IPS-18c (cell line): ENCODE measurements around the gene FNDC3B.

Experiments
- H3K4me3 ChIP-seq: 2 replicates; pipeline ENCODE4 v1.7.0; 2013; ENCODE audit warnings: low read depth, mild to moderate bottlenecking, low read length, moderate library complexity; ENCODE audit not compliant: insufficient read depth
- H3K9me3 ChIP-seq: one replicate; pipeline ENCODE4 v1.6.1; 2013; ENCODE audit warnings: mild to moderate bottlenecking, low read length, moderate library complexity; ENCODE audit not compliant: control insufficient read depth, insufficient read depth

The FNDC3B gene

DNA sequence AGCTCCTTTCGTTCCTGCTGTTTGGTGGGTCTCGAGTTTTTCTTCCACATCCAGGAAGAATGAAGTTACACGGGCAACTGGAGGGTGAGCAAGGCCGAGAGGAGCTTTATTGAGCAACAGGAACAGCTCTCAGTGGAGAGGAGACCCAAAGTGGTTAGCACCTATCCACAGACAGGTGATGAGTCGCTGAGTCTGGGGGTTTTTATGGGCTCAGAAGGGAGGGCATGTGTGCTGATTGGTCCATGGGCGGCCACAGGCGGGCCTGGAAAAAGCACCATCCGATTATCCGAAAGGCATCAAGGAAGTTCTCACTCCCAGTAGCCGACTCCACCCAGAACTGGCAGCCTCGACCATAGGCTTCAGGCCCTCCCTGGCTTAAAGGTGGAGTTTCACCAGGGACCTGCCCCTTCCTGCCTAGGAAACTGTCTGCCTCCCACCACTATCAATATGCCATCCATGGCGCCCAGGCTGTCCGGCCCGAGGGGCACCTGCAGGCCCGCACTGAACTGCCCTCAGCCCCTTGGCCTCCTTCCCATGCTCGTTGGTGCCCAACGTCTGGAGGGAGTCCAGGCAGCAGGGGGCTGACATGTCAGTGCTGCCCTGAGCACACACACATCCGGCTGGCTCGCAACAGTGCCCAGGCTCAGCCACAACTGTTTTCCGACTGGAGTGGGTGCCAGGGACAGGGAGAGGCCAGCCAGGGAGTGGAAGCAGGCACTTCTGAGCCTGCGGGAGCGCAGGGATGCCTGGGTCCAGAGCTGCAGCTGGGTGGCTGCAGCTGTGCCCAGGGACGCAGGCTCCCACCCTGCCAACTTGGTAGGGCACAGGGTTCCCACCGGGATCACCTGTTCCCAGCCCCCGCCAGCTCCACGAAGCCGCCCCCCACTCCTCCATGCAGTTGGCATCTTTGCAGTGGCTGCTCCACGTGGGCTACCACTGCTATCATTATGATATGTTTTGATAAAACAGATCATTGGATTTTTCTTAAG is 170.2 kb downstream of the FNDC3B start:
- Histone ChIP-seq H3K4me3 (no peak overlapping the region), H3K9me3 (no peaks in the 10 kb centered on the region)

GRCh38 chr3:172210355-172210754 is 171.0 kb downstream of the FNDC3B start:
- no peaks in the 10 kb centered on the region for H3K9me3 ChIP-seq
- H3K4me3 ChIP-seq, result no peak overlapping the region

GRCh38 chr3:172211123-172211522 is 171.7 kb downstream of the FNDC3B start:
- Histone ChIP-seq H3K9me3 (no peaks in the 10 kb centered on the region), H3K4me3 (no peak overlapping the region)

- Histone ChIP-seq H3K4me3 (no peak overlapping the region), H3K9me3 (no peaks in the 10 kb centered on the region)
These were observed 173.8 kb downstream of the FNDC3B start for GRCh38 chr3:172213200-172213599.

DNA sequence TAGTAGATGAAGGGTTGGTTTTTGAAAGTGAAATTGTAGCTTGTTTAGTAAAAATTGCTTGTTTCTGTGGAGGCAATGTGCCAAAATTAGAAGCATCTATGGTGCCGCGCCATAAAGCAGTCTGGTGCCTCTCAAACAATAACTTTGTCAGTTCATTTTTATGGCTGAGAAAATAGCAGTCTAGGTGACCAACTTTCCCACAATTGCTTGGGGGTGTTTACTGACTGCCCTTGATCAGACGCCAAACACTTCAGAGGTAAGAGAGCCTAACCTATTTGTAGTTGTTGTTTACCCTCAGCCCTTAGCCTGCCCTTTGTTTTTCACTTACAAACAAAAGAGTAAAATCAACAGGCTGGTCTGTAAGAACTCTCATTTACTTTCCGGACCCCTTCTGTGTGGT is 174.5 kb downstream of the FNDC3B start:
- H3K9me3 ChIP-seq, result no peaks in the 10 kb centered on the region
- no peak overlapping the region for H3K4me3 ChIP-seq

GRCh38 chr3:172216267-172216666 is 176.9 kb downstream of the FNDC3B start:
- H3K9me3 ChIP-seq, result no peaks in the 10 kb centered on the region

GRCh38 chr3:172216911-172217310 is 177.5 kb downstream of the FNDC3B start:
- Histone ChIP-seq H3K9me3 (no peaks in the 10 kb centered on the region), H3K4me3 (no peak overlapping the region)

More at GRCh38 chr3:172216267-172216666, 176.9 kb downstream of the FNDC3B start:
- H3K4me3 ChIP-seq, result no peak overlapping the region

- no peaks in the 10 kb centered on the region for H3K9me3 ChIP-seq
- no peak overlapping the region for H3K4me3 ChIP-seq
These were observed 178.5 kb downstream of the FNDC3B start for GRCh38 chr3:172217877-172218276.

- Histone ChIP-seq H3K4me3 (no peak overlapping the region), H3K9me3 (no peaks in the 10 kb centered on the region)
These were observed 179.3 kb downstream of the FNDC3B start for GRCh38 chr3:172218350-172219323.

- H3K9me3 ChIP-seq, result no peaks in the 10 kb centered on the region
These were observed 180.4 kb downstream of the FNDC3B start for GRCh38 chr3:172219750-172220149.

DNA sequence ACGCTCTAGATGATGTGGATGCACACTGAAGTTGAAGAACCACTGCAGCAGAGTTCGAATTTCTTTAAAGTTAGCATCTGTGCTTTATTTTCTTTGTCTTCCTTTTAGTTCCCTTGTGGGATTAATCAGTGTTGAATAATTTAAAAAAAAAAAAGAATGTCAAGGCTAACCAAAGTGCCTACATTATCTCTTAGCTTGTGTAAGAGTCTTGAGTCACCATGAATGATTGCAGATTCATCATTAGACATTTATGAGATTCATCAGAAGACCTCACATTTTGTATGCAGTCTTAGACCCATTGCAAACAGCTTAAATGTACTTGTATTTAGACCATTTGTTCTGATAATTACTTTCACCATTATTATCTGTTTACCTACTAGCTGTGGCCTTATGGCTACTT is 182.2 kb downstream of the FNDC3B start:
- Histone ChIP-seq H3K4me3 (no peak overlapping the region), H3K9me3 (no peaks in the 10 kb centered on the region)

More at GRCh38 chr3:172219750-172220149, 180.4 kb downstream of the FNDC3B start:
- no peak overlapping the region for H3K4me3 ChIP-seq

DNA sequence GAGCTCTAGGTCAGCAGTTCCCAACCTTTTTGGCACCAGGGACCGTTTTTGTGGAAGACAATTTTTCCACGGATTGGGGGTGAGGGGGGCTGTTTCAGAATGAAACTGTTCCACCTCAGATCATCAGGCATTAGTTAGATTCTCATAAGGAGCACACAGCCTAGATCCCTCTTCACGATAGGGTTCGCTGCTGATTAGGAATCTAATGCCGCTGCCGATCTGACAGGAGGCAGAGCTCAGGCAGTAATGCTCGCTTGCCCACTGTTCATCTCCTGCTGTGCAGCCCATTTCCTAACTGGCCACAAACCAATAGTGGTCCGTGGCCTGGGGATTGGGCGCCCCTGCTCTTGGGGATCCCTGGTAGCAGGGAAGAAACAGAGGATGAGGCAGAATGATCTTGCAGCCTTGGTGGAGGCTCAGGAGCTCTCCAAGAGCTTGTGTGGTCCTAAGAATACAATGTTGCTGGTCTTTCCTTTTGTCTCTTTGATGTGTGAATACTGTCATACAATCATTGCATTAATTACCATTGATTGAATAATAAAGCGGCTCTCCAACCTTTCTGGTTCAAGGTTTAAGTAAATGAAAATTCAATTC is 183.2 kb downstream of the FNDC3B start:
- Histone ChIP-seq H3K4me3 (no peak overlapping the region; the same call in 1 of the 2 replicates), H3K9me3 (no peaks in the 10 kb centered on the region)

- no peaks in the 10 kb centered on the region for H3K9me3 ChIP-seq
- no peak overlapping the region for H3K4me3 ChIP-seq
These were observed 184.5 kb downstream of the FNDC3B start for GRCh38 chr3:172223870-172224269.

- H3K9me3 ChIP-seq, result no peaks in the 10 kb centered on the region
- no peak overlapping the region for H3K4me3 ChIP-seq
These were observed 185.3 kb downstream of the FNDC3B start for GRCh38 chr3:172224560-172225214.

GRCh38 chr3:172225215-172225707 is 185.9 kb downstream of the FNDC3B start:
- no peaks in the 10 kb centered on the region for H3K9me3 ChIP-seq
- H3K4me3 ChIP-seq, result no peak overlapping the region

- H3K4me3 ChIP-seq, result no peak overlapping the region
- H3K9me3 ChIP-seq, result no peaks in the 10 kb centered on the region
These were observed 187.5 kb downstream of the FNDC3B start for GRCh38 chr3:172226831-172227230.
